NCI-H524 (cell line): ENCODE data around the gene CLK2.

ENCODE experiments used
- DNase-seq, 2 experiments: peaks; one replicate each; lab custom pipeline; 2025; lab: John Stamatoyannopoulos, UW

The CLK2 gene

DNA sequence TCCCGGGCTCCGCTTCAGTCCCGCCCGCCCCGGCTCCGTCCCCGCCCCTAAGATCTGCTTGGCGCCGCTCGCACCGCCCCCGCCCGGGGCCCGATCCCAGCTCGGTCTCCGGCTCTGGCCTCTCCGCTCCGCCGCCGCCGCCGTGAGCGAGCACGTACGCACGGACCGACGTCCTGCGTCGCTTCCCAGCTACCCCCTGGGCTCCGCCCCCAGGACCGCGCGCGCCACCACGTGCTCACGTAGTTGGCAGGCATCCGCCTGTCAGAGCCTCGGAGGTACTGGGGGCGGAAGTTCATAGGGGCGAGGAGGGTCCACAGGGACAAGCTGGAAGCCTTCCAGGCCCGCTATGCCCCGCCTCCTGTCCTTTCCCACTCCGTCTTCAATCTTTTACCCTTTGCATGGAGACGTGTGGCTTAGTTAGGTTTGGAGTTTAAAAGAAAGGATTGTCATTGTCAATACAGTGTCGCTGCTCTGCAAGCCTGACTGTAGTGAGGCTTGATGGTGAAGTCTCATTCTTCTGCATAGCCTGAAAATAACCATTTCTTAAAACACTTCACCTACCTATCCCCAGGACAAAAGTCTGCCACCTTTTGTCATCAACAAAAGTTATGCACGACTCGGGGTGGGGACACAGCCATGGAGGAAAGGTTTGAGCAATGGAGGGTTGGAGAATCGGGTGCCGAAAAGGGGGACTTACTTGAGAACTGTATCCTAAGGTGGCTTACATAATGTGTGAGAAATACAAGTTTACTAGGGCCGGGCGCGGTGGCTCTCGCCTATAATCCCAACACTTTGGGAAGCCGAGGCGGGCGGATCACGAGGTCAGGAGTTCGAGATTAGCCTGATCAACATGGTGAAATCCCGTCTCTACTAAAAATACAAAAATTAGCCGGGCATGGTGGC lies at the start of gene CLK2:
CLK2 (minus strand) TSS at position 162 of the 903 bp plus-strand sequence. CDS start 2,527 bp downstream, outside the sequence.
- DNase-seq = peak; percentile 92 to 95

DNA sequence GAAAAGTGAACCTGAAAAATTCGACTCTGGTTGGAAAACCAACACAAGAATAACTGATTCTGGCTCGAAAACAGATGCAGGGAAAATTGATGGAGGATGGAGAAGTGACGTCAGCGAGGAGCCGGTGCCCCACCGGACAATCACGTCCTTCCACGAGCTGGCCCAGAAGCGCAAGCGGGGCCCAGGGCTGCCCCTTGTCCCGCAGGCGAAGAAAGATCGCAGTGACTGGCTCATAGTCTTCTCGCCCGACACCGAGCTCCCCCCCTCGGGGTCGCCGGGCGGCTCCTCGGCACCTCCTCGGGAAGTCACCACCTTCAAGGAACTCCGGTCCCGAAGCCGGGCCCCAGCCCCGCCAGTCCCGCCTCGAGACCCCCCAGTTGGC lies 49.3 kb upstream of the CLK2 start:
- no peak for DNase-seq

DNA sequence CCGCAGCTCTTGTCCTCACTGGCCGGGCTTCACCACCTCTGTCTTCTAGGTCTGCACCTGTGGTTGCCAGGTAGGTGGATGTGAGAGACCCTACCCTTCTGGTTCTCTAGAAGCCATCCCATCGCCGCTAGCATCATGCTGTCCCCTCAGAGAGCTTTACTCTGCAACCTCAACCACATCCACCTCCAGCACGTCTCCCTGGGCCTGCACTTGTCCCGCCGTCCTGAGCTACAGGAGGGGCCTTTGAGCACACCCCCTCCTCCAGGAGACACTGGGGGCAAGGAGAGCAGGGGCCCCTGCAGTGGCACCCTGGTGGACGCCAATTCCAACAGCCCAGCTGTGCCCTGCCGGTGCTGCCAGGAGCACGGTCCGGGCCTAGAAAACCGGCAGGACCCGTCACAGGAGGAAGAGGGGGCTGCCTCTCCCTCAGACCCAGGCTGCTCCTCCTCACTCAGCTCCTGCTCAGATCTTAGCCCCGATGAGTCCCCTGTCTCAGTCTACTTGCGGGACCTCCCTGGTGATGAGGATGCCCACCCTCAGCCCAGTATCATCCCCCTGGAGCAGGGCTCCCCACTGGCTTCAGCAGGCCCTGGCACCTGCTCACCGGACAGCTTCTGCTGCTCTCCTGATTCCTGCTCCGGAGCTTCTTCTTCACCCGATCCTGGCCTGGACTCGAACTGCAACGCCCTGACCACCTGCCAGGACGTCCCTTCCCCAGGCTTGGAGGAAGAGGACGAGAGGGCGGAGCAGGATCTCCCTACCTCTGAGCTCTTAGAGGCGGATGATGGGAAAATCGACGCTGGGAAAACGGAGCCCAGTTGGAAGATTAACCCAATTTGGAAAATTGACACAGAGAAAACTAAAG lies 48.6 kb upstream of the CLK2 start:
- DNase-seq = no peak

DNA sequence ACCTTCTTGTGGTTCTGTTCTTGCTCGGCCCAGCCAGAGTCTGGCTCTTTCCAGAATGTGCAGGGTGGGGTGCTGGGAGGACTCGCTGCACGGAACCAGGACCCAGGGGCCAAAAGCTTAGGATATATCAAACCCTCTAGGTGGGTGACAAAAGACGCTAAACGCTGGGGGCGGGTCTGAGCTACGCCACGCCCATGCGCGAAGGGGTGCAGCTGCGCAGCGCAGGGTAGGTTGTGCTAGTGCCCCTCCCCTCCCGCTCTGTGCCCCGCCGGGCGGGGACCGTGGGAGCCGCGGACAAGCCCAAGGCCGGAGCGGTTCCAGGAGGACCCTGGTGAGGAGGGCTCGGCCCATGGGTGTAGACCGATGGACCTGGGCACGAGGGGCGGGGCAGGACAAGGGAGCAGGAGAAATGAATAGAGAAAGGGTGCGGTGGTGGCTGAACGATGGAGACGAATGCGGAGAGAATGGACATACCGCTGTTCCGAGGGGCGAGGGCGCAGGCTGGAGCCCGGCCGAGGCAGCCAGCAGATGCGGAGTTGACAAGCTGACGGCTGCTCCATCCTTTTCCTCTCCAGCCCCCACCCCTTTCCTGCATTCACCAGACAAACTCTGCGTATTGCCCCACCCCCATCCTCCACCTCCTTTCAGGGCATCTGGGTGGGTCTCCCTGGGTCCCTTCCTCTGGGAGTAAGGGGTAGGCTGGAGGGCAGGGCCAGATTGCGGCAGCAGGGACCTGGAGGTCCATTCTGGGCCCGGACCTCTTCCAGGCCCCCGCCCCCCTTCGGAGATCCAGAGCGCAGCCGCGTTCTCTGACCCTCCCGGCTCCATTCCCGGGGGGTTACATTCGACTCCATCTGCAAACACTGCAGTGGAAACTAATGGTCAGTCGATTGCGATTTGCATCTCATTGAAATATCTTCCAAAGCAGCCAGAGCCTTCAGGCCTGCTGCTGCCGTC lies 47.6 kb upstream of the CLK2 start, which contains the start of gene RUSC1:
RUSC1 (plus strand) TSS at position 234 of the 957 bp plus-strand sequence. CDS start 880 bp downstream, outside the sequence.
- no peak for DNase-seq

DNA sequence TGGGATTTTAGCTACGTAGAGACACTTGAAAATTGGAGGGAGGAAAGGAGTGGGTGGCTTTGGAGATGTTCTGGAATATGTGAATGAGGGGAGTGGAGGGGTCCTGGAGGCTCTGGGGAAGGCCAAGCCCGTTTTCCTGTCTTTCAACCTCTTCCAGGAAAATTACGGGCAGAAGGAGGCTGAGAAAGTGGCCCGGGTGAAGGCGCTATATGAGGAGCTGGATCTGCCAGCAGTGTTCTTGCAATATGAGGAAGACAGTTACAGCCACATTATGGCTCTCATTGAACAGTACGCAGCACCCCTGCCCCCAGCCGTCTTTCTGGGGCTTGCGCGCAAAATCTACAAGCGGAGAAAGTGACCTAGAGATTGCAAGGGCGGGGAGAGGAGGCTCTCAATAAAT lies 46.9 kb upstream of the CLK2 start:
- DNase-seq = no peak

GRCh38 chr1:155319536-155319935 lies 46.2 kb upstream of the CLK2 start:
- no peak for DNase-seq

DNA sequence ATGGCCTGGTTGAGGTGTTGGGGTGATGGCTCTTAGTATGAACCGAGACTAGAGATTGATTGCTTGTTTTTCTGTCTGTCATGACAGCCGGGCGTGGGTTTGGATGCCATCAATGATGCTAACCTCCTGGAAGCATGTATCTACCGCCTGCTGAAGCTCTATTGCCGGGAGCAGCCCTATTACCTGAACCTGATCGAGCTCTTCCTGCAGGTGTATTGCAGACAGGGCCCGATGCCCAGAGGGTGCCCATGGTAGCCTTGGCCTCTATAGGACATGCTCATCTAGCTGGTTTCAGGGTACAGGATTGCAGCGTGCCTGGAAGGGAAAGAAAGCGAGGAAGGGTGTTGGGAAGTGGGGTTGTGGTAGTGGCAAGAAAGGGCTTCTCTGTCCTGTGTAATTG lies 44.8 kb upstream of the CLK2 start:
- no peak for DNase-seq

DNA sequence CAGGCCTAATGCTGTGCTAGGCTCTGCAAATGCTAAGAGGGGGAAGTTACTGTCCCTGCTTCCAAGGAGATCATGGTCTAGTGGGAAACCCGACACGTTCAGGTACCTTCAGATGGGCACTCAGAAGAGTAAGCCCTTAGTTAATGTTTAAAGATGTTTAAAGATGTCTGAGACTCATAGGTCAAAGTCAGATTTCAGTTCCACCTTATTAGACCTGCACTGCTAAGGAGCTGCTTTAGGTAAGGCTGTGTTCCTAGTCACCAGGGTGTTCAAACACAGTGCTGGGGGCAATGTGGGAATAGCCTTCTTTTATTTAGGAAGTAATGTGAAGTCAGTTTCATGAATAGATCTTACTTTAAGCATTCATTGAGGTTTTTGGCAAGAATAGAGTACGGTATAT lies 43.6 kb upstream of the CLK2 start:
- DNase-seq = no peak

DNA sequence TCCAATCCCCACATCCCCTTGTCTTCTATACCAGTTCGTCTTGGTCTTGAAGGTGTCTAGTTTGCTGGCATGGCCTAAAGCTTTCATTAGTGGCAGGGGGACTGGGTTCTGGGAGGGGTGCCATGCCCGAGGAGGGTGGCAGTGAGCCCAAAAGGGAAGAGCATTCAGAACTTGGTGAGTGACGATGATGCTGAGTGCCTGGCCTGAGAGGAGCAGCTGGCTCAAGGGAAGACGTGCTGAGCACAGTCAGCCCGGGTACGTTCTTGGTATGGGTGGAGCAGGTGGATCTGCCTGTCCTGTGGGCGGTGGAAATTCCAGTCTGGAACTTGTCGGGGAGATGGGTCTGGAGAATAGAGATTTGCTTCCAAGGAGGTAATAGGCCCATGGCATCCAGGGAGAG lies 40.0 kb upstream of the CLK2 start:
- DNase-seq = no peak

DNA sequence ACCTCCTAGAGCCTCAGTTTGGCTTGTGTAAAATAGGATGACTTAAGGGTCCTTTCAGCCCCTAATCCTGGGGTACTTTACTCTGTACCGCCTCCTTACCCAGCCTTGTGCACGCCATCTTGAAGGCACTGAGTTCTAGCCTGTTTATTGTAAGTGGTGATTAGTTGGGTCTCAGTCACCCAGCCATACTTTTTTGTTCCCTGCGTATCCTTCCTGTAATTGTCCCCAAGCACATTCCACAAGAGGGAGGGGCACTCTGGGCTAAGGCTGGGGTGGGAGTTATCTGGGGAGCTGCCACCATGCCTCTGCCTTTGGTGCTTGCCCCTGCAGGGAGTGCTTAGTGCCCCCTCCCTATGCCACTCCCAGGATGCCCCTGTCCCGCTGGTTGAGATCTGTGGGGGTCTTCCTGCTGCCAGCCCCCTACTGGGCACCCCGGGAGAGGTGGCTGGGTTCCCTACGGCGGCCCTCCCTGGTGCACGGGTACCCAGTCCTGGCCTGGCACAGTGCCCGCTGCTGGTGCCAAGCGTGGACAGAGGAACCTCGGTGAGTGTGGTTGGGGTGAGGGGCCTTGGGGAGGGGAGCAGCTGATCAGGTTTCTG lies 36.2 kb upstream of the CLK2 start:
- DNase-seq = no peak

DNA sequence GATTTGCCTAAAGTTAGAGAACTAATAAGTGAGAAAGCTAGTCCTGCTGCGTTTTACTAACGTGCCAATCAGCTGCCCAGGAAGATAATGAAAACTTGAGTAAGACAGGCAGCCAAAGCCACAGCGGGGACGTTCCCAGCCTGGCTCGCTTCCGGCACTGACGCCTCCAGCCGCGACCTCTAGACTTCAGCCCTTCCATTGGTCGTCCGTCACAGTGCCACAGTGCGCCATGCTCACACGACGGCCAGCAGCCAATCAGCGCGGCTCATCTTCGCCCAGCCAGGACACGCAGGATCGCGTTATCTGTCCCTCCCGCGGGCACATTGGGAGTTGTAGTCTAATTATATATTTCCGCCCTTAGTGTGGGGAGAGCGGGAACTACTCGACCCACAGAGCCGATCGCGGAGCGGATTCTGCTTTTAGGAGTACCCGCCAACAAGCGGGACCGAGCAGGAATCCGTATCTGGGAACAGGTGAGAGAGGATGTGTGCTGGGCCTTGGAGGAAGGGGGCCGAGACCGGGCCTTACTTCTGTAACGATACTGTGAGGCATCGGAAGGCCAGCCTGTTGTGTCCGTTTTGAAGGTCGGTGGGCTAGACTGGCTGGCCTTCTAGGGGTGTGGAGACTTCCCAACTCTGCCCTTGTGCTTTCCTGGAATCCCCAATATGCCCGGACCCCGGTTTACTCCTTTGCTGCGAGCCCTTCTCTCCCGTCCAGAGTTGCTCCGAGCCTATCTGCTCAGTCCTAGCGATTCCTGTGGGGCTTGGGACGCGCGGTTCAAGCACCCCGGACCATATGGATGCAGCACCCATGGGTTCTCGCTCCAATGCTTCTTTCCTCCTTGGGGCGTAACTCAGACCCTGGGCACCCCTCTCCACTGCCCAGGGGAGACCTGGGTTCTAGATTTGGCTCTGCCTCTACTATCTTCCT lies 35.5 kb upstream of the CLK2 start, which contains the start of gene FDPS:
FDPS (plus strand) TSS at position 374 of the 930 bp plus-strand sequence. CDS start 924 bp downstream, outside the sequence.
- peak; percentile 97 for DNase-seq

GRCh38 chr1:155307247-155307740 lies 34.0 kb upstream of the CLK2 start:
- DNase-seq = peak; percentile 16 to 30

DNA sequence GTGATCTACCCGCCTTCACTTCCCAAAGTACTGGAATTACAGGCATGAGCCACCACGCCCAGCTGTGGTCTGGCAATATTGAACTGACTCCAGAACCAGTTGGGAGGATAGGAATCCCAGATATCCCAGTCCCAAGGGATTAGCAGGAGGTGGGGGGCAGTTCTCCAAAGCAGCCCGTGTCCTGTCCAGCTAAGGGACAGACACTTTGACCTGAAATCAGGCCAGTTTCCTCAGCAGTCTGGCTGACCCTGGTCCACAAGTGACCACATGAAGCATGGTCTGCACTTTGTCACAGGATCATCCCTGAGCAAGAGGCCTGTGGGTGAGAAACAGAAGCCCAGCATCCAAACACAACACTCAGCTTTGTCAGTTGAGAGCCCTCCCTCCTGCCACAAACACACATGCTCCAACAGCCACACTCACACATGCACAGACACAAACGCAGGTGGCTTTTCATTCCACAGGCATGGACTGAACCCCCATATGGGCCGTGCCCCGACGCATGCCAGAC lies 32.6 kb upstream of the CLK2 start:
- DNase-seq = no peak

- no peak for DNase-seq
These were observed 31.3 kb upstream of the CLK2 start for GRCh38 chr1:155304558-155305063.

DNA sequence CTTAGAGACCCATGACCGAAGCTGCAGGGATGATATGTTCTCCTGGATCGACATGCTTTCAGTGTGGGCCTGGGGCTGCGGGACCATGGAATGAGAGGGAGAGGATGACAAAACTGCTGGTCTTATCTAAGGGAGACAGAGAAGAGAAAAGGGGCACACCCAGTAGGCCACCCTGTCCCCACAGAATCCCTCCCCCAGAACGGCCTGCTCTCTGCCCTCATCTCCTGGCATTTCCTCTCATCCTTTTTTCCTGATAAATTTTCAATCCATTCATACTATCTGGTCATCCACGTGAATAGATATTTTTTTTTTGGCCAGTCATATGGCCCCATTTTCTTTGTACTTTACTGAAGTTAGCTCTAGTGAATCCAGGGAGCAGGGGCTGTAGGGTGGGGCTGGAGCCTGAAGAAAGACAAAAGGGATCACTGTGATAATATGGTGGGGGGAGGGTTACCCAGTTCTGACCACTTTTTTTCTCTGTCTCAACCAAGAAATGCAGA lies 28.1 kb upstream of the CLK2 start, which contains the start of gene PKLR:
PKLR (minus strand) TSS at position 97 of the 500 bp plus-strand sequence; CDS start at position 54, 43 bp downstream.
- no peak for DNase-seq

- no peak for DNase-seq
These were observed 27.4 kb upstream of the CLK2 start for GRCh38 chr1:155300553-155301329.

GRCh38 chr1:155300024-155300423 lies 26.7 kb upstream of the CLK2 start:
- DNase-seq = no peak

DNA sequence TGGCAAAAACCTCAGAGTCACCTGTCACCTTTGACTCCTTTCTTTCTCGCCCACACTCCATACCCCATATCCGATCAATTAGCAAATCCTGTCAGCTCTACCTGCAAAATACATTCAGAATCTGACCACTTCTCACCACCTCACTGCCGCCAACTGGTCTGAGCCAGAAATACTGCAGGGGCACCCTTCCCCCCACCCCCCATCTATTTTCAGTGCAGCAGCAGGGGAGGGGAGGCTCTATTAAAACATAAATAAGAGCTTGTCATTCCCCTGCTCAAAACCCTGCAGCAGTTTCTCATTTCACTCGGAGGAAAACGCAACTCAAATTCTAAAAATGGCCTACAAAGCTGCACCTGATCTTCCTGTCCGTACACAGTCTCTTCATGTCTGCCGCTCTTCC lies 24.1 kb upstream of the CLK2 start:
- DNase-seq = no peak
